Coronary artery (tissue), 2 donors: Measurements from ENCODE around the gene OPHN1.

Experiments
- DNase-seq: peaks from one replicate; pipeline ENCODE4 v3.0.0-alpha.2; 2017; ENCODE audit warnings: low spot score
- H3K27ac ChIP-seq, 2 donors: fragments of 200-600 bp; sonication (generic); one replicate each; pipeline ENCODE4 v1.5.1; 2016 to 2019
- H3K4me3 ChIP-seq: fragments of 200-600 bp; sonication (generic); 2 replicates; pipeline ENCODE4 v1.5.1; 2016; ENCODE audit warnings: mild to moderate bottlenecking, moderate library complexity
- CTCF ChIP-seq: fragments of 200-600 bp; sonication (generic); IDR thresholded peaks from one replicate; pipeline ENCODE4 v1.5.1; 2019; ENCODE audit warnings: antibody characterized with exemption

The OPHN1 gene

GRCh38 chrX:68186552-68187262 is 246.6 kb downstream of the OPHN1 start:
- TF ChIP-seq CTCF: no peak
- no peak overlapping the region for H3K4me3 ChIP-seq
- DNase-seq: no peak
- H3K27ac ChIP-seq: no peak overlapping the region

- DNase-seq: no peak
- TF ChIP-seq CTCF: no peak
- Histone ChIP-seq H3K4me3 (no peak overlapping the region), H3K27ac (no peak overlapping the region)
These were observed 248.1 kb downstream of the OPHN1 start for GRCh38 chrX:68185161-68185560.

- Histone ChIP-seq H3K4me3 (no peak overlapping the region), H3K27ac (no peak overlapping the region)
- TF ChIP-seq CTCF: no peak
- DNase-seq: no peak
These were observed 249.6 kb downstream of the OPHN1 start for GRCh38 chrX:68183612-68184214.

- Histone ChIP-seq H3K4me3 (no peak overlapping the region), H3K27ac (no peak overlapping the region)
- no peak for TF ChIP-seq CTCF
- no peak for DNase-seq
These were observed 252.7 kb downstream of the OPHN1 start for GRCh38 chrX:68180579-68180978.

- no peak for DNase-seq
- TF ChIP-seq CTCF: no peak
- Histone ChIP-seq H3K4me3 (no peak overlapping the region), H3K27ac (no peak overlapping the region)
These were observed 253.9 kb downstream of the OPHN1 start for GRCh38 chrX:68179355-68179754.

- DNase-seq: no peak
- Histone ChIP-seq H3K27ac (no peak overlapping the region), H3K4me3 (no peak overlapping the region)
- TF ChIP-seq CTCF: no peak
These were observed 255.8 kb downstream of the OPHN1 start for GRCh38 chrX:68177542-68177941.

- no peak overlapping the region for H3K4me3 ChIP-seq
- TF ChIP-seq CTCF: no peak
- H3K27ac ChIP-seq: no peak overlapping the region
- no peak for DNase-seq
These were observed 257.7 kb downstream of the OPHN1 start for GRCh38 chrX:68175562-68175961.
